ENCODE data around the gene PCBD1. TPM values are rescaled to one million over a fixed set of nuclear protein-coding genes. Genes with fewer than 3 reads are reported as not detected.
A peak's percentile ranks its signal among the peaks of the same experiment; 100 is the strongest.

PCBD1 gene
- total and polyA plus RNA-seq, 12 donors = 42.7 to 213 (median 137) TPM

DNA sequence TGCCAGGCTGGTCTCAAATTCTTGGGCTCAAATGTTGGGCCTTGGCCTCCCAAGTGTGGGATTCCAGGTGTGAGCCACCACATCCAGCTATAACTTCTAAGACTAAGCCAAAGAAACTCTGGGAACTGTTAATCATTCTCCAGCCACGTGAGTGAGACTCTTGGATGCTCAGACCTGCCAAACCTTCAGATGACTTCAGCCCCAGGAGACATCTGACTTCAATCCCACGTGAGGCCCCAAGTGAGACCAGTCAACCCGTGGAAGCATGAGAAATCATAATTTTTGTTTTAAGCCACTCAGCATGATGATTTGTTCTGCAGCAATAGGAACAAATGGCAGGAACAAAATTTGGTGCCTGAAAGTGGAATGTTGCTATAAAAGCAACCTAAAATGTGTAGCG lies 4.3 kb upstream of the PCBD1 start:
- peak in 1 of 7 donors; percentile 5 for DNase-seq
- H3K4me1 ChIP-seq (replicated peaks in 1 of 2) = peaks cover 10 to 18% of the 10 kb centered on the region in 2 donors
- intact Hi-C loops (cut with DNase I) = no loop called here
- H3K36me3 ChIP-seq (replicated peaks in 1 of 2) = no peaks in the 10 kb centered on the region
- H3K27ac ChIP-seq = no peak overlapping the region
- TF ChIP-seq POLR2A (IDR thresholded peaks at IDR 0.05) = no peak
- TF ChIP-seq CTCF (IDR thresholded peaks at IDR 0.05) = no peak
- H3K9me3 ChIP-seq (replicated peaks in 1 of 3) = no peaks in the 10 kb centered on the region
- no peak overlapping the region for H3K4me3 ChIP-seq
- no peaks in the 10 kb centered on the region for H3K27me3 ChIP-seq
- WGBS, 4 donors = 92 to 93% (median 93%) methylated on average over 4 of the region's 4 CpGs

DNA sequence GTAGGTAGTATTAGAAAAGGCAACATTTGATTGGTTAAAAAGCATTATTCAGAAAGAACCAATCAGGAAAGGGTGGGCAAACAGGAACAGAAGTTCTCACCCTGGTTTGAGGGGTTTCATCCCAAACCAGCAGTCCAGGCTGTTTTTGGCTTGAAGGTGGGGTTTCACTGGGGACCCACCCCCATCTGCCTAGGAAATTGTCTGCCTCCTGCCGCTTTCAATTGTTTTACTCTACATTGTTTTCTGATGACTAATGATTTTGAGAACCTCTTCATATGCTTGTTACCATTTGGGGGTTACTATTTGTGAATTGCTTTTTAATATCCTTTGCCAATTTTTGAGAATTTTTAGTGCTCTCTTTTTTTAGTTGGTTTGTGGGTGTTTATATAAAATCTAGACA lies 3.3 kb upstream of the PCBD1 start:
- TF ChIP-seq CTCF (IDR thresholded peaks at IDR 0.05) = no peak
- no peak for TF ChIP-seq POLR2A (IDR thresholded peaks at IDR 0.05)
- Histone ChIP-seq H3K36me3 (replicated peaks in 1 of 2) (no peaks in the 10 kb centered on the region), H3K27me3 (no peaks in the 10 kb centered on the region), H3K4me3 (no peak overlapping the region), H3K9me3 (replicated peaks in 1 of 3) (no peaks in the 10 kb centered on the region), H3K4me1 (replicated peaks in 1 of 2) (peaks cover 15 to 26% of the 10 kb centered on the region in 2 donors), H3K27ac (peak overlapping the region in 2 of 5 donors; percentile 74 to 75)
- WGBS, 4 donors = 78 to 84% (median 80%) methylated on average over 1 of the region's 1 CpG
- no peak for DNase-seq
- intact Hi-C loops (cut with DNase I) = no loop called here

DNA sequence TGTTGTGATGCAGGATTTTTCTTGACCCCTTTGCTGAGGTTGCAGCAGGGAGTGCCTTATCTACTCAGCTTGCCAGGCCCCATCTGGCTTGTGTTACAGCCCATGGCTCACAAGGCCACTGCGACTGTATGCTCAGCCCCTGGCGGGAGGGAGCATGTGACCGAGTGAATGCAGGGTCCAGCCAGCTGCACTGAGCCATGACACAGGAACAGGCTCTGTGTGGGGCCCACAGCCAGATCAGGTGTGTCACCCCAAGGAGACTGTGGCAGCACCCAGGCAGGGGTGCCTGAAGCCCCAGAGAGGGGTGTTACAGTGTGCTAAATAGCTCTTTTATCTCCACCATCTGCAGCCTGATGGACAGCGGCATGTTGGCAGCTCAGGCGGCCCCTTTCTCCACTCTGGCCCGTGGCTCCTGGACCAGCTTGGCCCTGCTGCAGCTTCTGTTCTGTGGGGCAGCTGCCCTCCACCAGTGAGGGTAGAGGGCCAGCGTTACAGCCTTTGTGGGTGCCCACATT lies 2.6 kb upstream of the PCBD1 start:
- peak overlapping the region in 3 of 5 donors; percentile 72 to 75 (median 74) for H3K27ac ChIP-seq
- no peaks in the 10 kb centered on the region for H3K36me3 ChIP-seq (replicated peaks in 1 of 2)
- no peak overlapping the region for H3K4me3 ChIP-seq
- no peaks in the 10 kb centered on the region for H3K9me3 ChIP-seq (replicated peaks in 1 of 3)
- WGBS, 4 donors = 15 to 47% (median 39%) methylated on average over 4 to 7 of the region's 7 CpGs
- intact Hi-C loops (cut with DNase I) = no loop called here
- TF ChIP-seq CTCF (IDR thresholded peaks at IDR 0.05) (no peak), POLR2A (IDR thresholded peaks at IDR 0.05) (peak in 1 of 2 donors; percentile 54)
- H3K4me1 ChIP-seq (replicated peaks in 1 of 2) = peaks cover 15 to 26% of the 10 kb centered on the region in 2 donors
- H3K27me3 ChIP-seq = no peaks in the 10 kb centered on the region
- DNase-seq = peak; percentile 81 to 96 (median 93)

GRCh38 chr10:70889291-70889690 lies 926 bp upstream of the PCBD1 start:
- Histone ChIP-seq H3K9me3 (replicated peaks in 1 of 3) (no peaks in the 10 kb centered on the region), H3K4me1 (replicated peaks in 1 of 2) (peaks cover 15 to 26% of the 10 kb centered on the region in 2 donors), H3K27ac (no peak overlapping the region), H3K27me3 (no peaks in the 10 kb centered on the region), H3K4me3 (no peak overlapping the region), H3K36me3 (replicated peaks in 1 of 2) (peaks cover 0 to 14% of the 10 kb centered on the region in 2 donors)
- no peak for DNase-seq
- no peak for TF ChIP-seq POLR2A (IDR thresholded peaks at IDR 0.05)
- TF ChIP-seq CTCF (IDR thresholded peaks at IDR 0.05) = no peak
- 90 to 97% (median 92%) methylated on average over 3 of the region's 3 CpGs for WGBS, 4 donors
- intact Hi-C loops (cut with DNase I) = no loop called here
